ENCODE results near the gene REXO4.

REXO4 gene

DNA sequence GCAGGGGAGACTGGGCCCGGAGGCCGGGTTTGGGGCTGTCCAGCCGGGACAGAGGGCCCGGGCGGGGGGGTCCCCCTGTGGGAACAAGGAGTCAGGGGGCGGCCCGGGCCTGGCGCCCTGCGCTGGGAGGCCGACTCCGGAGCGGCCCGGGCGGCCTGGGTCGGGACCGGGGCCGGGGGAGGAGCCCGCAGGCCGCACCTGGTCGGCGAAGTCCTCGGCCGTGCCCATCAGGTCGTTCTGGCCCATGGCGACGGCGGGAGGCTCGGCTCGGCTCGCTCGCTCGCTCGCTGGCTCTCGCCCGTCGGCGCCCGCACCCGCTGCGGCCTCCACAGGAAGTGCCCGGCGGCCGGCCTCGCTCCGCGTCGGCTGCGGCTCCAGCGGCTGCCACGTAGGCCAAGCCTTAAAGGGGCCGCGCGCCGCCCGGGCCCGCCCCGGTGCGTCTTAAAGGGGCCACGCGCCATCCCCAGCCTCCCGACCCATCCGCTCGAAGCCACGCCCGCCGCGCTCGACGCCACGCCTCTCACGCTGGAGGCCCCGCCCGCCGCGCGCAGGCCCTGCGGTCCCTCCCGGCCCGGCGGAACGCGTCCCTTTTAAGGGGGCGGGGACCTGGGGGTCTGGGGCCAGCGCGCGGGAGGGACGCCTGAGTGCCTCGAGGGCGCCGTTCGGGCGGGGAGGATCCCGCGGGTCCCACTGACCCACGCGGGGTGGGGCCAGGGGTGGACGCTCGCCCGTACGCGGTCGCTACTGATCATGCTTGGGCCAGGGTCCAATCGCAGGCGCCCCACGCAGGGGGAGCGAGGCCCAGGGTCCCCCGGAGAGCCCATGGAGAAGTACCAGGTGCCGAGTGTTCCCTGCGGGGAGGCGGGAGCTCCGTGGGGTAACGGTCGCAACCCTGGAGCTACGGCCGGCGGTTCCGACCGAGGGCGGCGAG lies 41.8 kb downstream of the REXO4 start, which contains the start of the genes STKLD1 and SURF4:
Gene STKLD1, plus strand, starts transcription at position 643 of the 931 bp plus-strand sequence. Its CDS starts 108 bp downstream, at position 751.
Gene SURF4, minus strand, starts transcription at position 337 of the 931 bp plus-strand sequence. Its CDS starts 91 bp downstream, at position 246.
- TF ChIP-seq, protein P1, sequence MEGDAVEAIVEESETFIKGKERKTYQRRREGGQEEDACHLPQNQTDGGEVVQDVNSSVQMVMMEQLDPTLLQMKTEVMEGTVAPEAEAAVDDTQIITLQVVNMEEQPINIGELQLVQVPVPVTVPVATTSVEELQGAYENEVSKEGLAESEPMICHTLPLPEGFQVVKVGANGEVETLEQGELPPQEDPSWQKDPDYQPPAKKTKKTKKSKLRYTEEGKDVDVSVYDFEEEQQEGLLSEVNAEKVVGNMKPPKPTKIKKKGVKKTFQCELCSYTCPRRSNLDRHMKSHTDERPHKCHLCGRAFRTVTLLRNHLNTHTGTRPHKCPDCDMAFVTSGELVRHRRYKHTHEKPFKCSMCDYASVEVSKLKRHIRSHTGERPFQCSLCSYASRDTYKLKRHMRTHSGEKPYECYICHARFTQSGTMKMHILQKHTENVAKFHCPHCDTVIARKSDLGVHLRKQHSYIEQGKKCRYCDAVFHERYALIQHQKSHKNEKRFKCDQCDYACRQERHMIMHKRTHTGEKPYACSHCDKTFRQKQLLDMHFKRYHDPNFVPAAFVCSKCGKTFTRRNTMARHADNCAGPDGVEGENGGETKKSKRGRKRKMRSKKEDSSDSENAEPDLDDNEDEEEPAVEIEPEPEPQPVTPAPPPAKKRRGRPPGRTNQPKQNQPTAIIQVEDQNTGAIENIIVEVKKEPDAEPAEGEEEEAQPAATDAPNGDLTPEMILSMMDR (IDR thresholded peaks at IDR 0.05; ENCODE audit: borderline replicate concordance, insufficient read depth, low read depth, low read length): no peak
- H3K4me3 ChIP-seq (ENCODE audit: low read depth, low read length): peak within 1 kb of the TSS; percentile 74

DNA sequence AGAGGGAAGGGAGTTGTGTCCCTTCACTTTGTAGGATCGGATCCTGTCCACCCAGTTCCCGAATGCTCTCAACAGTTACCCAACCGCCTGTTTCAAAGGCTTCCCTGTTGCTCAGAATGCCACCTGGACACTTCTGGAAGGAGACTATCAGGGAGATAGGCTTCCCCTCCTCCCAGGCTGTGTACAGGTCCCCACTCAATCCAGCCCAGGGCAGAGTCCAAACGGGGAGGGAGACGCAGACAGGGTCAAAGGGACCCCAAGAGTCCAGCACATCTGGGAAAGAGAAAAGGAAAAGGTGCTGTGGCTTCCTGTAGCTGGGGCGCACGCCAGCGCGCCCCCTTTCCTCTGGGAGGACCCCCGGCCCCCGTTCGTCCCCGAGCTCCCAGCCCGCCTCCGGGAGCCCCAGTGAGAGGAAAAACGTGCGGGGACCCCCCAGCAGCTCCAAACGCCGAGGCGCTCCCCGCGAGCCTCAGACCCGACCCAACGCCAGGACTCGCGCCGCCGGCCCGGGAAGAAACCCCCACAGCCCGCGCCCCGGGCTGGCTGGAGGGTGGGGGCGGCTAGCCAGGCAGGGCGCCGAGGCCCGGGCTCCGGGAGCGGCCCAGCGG lies 42.6 kb downstream of the REXO4 start:
- TF ChIP-seq, protein P1 (IDR thresholded peaks at IDR 0.05; ENCODE audit: borderline replicate concordance, insufficient read depth, low read depth, low read length): 0 out of 2 replicates have a peak, but pooled peaks have one; percentile 0
- H3K4me3 ChIP-seq (ENCODE audit: low read depth, low read length): peak overlapping the region; percentile 74

DNA sequence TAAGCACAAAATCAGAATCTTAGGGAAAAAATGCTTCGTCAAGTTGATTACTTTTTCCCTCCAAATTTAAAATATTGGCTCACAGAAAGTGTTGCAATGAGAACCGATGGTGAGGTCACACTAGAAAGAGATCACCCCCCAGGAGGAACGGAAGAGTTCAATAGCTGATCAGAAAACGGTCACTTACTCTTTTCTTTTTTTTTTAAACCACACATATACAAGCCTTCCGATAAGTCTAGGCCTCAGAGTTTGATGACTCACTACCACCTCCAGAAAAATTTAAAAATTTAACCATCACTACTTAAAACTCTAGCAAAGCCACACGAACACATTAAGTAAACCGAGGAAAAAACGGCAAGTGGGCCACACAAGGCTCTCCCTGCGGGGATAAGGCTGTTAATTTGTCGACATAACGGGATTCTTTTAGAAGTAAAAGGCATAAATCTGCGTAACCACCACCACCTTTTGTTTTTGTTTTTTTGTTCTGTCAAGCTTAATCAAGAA lies 43.1 kb downstream of the REXO4 start:
- TF ChIP-seq, protein P1 (IDR thresholded peaks at IDR 0.05; ENCODE audit: borderline replicate concordance, insufficient read depth, low read depth, low read length): no peak
- H3K4me3 ChIP-seq (ENCODE audit: low read depth, low read length): peak overlapping the region; percentile 74

DNA sequence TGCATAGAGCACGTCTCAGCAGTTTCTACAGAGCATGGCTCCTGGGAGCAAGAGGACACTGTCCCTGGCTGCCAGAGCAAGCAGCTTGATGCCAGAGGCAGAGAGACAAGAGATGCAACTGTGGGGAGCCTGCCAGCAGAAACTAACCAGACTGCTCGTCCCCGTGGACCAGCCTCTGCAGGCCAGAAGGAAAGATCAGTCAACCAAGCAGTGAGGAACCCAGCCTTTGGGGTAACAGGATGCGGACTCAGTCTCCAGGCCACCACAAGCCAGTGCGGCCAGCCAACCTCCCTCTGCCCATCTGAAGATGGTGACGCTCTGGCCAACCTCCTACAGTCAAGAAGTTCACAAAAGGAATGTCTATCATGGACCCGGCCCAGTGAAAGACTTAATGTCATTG lies 45.7 kb downstream of the REXO4 start:
- no peak overlapping the region for H3K4me3 ChIP-seq (ENCODE audit: low read depth, low read length)

DNA sequence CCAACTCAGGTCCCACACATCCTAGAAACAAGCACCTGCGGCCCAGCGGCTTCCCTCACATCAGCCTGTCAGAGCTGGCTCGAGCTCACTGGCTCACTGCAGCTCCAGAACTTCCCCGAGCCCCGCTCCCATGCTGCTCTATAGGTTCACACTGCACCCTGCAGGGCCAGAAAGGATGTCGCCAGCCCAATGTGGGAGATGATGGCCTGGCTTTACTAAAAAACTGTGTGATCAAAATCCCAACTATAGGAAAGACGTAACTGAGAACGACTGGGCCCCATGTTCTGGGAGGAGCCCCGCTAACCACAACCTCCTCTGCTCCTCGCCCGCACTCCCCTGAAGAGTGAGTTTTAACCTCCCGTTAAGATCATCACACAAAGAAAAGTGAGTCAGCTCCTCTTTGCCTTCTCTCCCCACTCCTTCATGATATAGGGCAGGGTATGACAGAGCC lies 46.5 kb downstream of the REXO4 start:
- H3K4me3 ChIP-seq (ENCODE audit: low read depth, low read length): no peak overlapping the region
- TF ChIP-seq, protein P1 (IDR thresholded peaks at IDR 0.05; ENCODE audit: borderline replicate concordance, insufficient read depth, low read depth, low read length): no peak

More for the DNA sequence above, 45.7 kb downstream of the REXO4 start:
- TF ChIP-seq, protein P1 (IDR thresholded peaks at IDR 0.05; ENCODE audit: borderline replicate concordance, insufficient read depth, low read depth, low read length): no peak

DNA sequence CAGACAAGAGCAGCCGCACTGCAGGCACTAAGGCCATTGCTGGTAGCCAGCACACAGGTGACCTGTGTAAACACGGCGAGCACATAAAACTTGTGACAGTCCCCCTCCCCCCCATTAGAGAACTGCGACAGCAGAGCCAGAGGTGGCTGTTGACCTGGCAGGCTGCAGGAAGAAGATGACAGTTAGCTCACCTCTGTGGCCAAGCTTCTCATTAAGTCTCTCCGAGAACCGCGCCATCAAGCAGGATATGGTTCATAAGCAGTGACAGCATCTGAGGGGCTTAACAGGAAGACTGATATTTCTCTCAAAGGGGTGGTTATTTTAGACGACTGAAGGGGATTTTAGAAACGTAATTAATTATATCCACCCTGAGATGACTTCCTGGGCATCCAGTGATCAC lies 47.1 kb downstream of the REXO4 start:
- H3K4me3 ChIP-seq (ENCODE audit: low read depth, low read length): no peak overlapping the region
- TF ChIP-seq, protein P1 (IDR thresholded peaks at IDR 0.05; ENCODE audit: borderline replicate concordance, insufficient read depth, low read depth, low read length): no peak

Data from GM12875 (cell line).